H1 (cell line): Measurements from ENCODE around the gene GALNT7. TPM values are rescaled to one million over a fixed set of nuclear protein-coding genes. Genes with fewer than 3 reads are reported as not detected.

Source experiments
- CHD2 ChIP-seq: IDR thresholded peaks from 2 replicates; pipeline ENCODE4 v1.6.1; 2012; ENCODE audit warnings: low read length, improper control_type of control experiment
- SP2 ChIP-seq: IDR thresholded peaks from 2 replicates; pipeline ENCODE4 v1.6.1; 2012; ENCODE audit warnings: mild to moderate bottlenecking, low read length, inconsistent platforms
- SP4 ChIP-seq: IDR thresholded peaks from 2 replicates; pipeline ENCODE4 v1.6.1; 2012; ENCODE audit warnings: low read length, inconsistent platforms
- polyA plus RNA-seq, 7 experiments: library from polyadenylated mRNA; depleted of rRNA in 3 of 7; stranded (reverse) in 5 of 7; unstranded in 2 of 7; fragments of >200 nt in 5 of 7; fragments of 200-250 nt in 2 of 7; gene quantifications; 1 replicate in 5 of 7; 2 replicates in 1 of 7; 4 replicates in 1 of 7; pipeline versions ENCODE4 v1.2.1 to v1.2.3, GENCODE V29; 2011 to 2013; ENCODE audit warnings: missing spikeins in 2 of 7, mixed read lengths in 2 of 7
- total RNA-seq: library from RNA; stranded (reverse); fragmentation: NEBNext Ultra II Directional; extraction: Animal tissue kit (Norgen Biotek cat#: 25700); gene quantifications from 2 replicates; pipeline ENCODE4 v1.2.1, GENCODE V29; 2021
- TF ChIP-seq, protein P1 (sequence below): fragments of 300-600 bp; sonication (generic); IDR thresholded peaks from 2 replicates; pipeline ENCODE4 v1.7.1; 2012; ENCODE audit warnings: low read length, moderate library complexity, mild to moderate bottlenecking, inconsistent platforms; ENCODE audit not compliant: insufficient replicate concordance

The GALNT7 gene
- total and polyA plus RNA-seq, 2 of the 8 experiments (the other 6 are each of a cell fraction or from before 2014, with no cell fraction given): 22.4 to 85.5 TPM

- TF ChIP-seq, protein P1, sequence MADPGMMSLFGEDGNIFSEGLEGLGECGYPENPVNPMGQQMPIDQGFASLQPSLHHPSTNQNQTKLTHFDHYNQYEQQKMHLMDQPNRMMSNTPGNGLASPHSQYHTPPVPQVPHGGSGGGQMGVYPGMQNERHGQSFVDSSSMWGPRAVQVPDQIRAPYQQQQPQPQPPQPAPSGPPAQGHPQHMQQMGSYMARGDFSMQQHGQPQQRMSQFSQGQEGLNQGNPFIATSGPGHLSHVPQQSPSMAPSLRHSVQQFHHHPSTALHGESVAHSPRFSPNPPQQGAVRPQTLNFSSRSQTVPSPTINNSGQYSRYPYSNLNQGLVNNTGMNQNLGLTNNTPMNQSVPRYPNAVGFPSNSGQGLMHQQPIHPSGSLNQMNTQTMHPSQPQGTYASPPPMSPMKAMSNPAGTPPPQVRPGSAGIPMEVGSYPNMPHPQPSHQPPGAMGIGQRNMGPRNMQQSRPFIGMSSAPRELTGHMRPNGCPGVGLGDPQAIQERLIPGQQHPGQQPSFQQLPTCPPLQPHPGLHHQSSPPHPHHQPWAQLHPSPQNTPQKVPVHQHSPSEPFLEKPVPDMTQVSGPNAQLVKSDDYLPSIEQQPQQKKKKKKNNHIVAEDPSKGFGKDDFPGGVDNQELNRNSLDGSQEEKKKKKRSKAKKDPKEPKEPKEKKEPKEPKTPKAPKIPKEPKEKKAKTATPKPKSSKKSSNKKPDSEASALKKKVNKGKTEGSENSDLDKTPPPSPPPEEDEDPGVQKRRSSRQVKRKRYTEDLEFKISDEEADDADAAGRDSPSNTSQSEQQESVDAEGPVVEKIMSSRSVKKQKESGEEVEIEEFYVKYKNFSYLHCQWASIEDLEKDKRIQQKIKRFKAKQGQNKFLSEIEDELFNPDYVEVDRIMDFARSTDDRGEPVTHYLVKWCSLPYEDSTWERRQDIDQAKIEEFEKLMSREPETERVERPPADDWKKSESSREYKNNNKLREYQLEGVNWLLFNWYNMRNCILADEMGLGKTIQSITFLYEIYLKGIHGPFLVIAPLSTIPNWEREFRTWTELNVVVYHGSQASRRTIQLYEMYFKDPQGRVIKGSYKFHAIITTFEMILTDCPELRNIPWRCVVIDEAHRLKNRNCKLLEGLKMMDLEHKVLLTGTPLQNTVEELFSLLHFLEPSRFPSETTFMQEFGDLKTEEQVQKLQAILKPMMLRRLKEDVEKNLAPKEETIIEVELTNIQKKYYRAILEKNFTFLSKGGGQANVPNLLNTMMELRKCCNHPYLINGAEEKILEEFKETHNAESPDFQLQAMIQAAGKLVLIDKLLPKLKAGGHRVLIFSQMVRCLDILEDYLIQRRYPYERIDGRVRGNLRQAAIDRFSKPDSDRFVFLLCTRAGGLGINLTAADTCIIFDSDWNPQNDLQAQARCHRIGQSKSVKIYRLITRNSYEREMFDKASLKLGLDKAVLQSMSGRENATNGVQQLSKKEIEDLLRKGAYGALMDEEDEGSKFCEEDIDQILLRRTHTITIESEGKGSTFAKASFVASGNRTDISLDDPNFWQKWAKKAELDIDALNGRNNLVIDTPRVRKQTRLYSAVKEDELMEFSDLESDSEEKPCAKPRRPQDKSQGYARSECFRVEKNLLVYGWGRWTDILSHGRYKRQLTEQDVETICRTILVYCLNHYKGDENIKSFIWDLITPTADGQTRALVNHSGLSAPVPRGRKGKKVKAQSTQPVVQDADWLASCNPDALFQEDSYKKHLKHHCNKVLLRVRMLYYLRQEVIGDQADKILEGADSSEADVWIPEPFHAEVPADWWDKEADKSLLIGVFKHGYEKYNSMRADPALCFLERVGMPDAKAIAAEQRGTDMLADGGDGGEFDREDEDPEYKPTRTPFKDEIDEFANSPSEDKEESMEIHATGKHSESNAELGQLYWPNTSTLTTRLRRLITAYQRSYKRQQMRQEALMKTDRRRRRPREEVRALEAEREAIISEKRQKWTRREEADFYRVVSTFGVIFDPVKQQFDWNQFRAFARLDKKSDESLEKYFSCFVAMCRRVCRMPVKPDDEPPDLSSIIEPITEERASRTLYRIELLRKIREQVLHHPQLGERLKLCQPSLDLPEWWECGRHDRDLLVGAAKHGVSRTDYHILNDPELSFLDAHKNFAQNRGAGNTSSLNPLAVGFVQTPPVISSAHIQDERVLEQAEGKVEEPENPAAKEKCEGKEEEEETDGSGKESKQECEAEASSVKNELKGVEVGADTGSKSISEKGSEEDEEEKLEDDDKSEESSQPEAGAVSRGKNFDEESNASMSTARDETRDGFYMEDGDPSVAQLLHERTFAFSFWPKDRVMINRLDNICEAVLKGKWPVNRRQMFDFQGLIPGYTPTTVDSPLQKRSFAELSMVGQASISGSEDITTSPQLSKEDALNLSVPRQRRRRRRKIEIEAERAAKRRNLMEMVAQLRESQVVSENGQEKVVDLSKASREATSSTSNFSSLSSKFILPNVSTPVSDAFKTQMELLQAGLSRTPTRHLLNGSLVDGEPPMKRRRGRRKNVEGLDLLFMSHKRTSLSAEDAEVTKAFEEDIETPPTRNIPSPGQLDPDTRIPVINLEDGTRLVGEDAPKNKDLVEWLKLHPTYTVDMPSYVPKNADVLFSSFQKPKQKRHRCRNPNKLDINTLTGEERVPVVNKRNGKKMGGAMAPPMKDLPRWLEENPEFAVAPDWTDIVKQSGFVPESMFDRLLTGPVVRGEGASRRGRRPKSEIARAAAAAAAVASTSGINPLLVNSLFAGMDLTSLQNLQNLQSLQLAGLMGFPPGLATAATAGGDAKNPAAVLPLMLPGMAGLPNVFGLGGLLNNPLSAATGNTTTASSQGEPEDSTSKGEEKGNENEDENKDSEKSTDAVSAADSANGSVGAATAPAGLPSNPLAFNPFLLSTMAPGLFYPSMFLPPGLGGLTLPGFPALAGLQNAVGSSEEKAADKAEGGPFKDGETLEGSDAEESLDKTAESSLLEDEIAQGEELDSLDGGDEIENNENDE: no peak
- TF ChIP-seq SP2 (no peak), SP4 (no peak), CHD2 (no peak)
Measured at GRCh38 chr4:173318240-173318639, 149.6 kb downstream of the GALNT7 start (continued).
